Nucleus accumbens (tissue), 56 donors: ENCODE data around the gene DNAJC8.

ENCODE experiments used
- DNase-seq, 56 donors: peaks; one replicate each; lab custom pipeline; 2025; lab: John Stamatoyannopoulos, UW

DNAJC8 gene

GRCh38 chr1:28176492-28177470 is 56.0 kb downstream of the DNAJC8 start, which contains the start of gene PTAFR:
Gene PTAFR (minus strand): TSS chr1:28176690. CDS start chr1:28151021, 25,669 bp downstream.
- DNase-seq, result peak in 2 of 56 donors; percentile 4 to 11

- DNase-seq, result no peak
Observed at GRCh38 chr1:28175955-28176485, 56.8 kb downstream of the DNAJC8 start.

- DNase-seq, result peak in 1 of 56 donors; percentile 13
Observed at GRCh38 chr1:28173980-28174297, 58.9 kb downstream of the DNAJC8 start.

GRCh38 chr1:28173151-28173979 is 59.5 kb downstream of the DNAJC8 start:
- peak in 44 of 56 donors; percentile 5 to 81 (median 45) for DNase-seq

GRCh38 chr1:28172713-28173150 is 60.1 kb downstream of the DNAJC8 start:
- peak in 9 of 56 donors; percentile 6 to 50 (median 9) for DNase-seq

GRCh38 chr1:28171246-28171645 is 61.6 kb downstream of the DNAJC8 start:
- DNase-seq, result no peak

- no peak for DNase-seq
Observed at GRCh38 chr1:28170001-28170596, 62.7 kb downstream of the DNAJC8 start.

- DNase-seq, result peak in 49 of 56 donors; percentile 16 to 89 (median 63)
Observed at GRCh38 chr1:28163496-28164161, 69.2 kb downstream of the DNAJC8 start.

GRCh38 chr1:28162151-28162550 is 70.7 kb downstream of the DNAJC8 start:
- DNase-seq, result no peak

GRCh38 chr1:28161751-28162150 is 71.1 kb downstream of the DNAJC8 start:
- DNase-seq, result no peak

- DNase-seq, result peak in 1 of 56 donors; percentile 21
Observed at GRCh38 chr1:28160782-28161266, 72.0 kb downstream of the DNAJC8 start.

GRCh38 chr1:28159680-28160079 is 73.1 kb downstream of the DNAJC8 start:
- DNase-seq, result no peak

GRCh38 chr1:28159243-28159642 is 73.6 kb downstream of the DNAJC8 start:
- DNase-seq, result no peak

- DNase-seq, result no peak
Observed at GRCh38 chr1:28157894-28158293, 74.9 kb downstream of the DNAJC8 start.

GRCh38 chr1:28156821-28157220 is 76.0 kb downstream of the DNAJC8 start:
- peak in 2 of 56 donors; percentile 7 for DNase-seq

- DNase-seq, result no peak
Observed at GRCh38 chr1:28155628-28156027, 77.2 kb downstream of the DNAJC8 start.

GRCh38 chr1:28154078-28154594 is 78.7 kb downstream of the DNAJC8 start:
- DNase-seq, result no peak
